Measurements from ENCODE around the gene SPEM2.

Gene SPEM2

GRCh38 chr17:7423679-7424078 is 1.7 kb upstream of the SPEM2 start:
- TF ChIP-seq GATA2 (IDR thresholded peaks at IDR 0.05; ENCODE audit: low read depth, low read length) (no peak), GATA3 (IDR thresholded peaks at IDR 0.05; ENCODE audit: low read depth, low read length) (no peak)

- TF ChIP-seq GATA2 (IDR thresholded peaks at IDR 0.05; ENCODE audit: low read depth, low read length): no peak
- TF ChIP-seq GATA3 (IDR thresholded peaks at IDR 0.05; ENCODE audit: low read depth, low read length): no peak
Observed at GRCh38 chr17:7425756-7426155, 340 bp downstream of the SPEM2 start.

- TF ChIP-seq GATA2 (IDR thresholded peaks at IDR 0.05; ENCODE audit: low read depth, low read length) (no peak), GATA3 (IDR thresholded peaks at IDR 0.05; ENCODE audit: low read depth, low read length) (no peak)
Observed at GRCh38 chr17:7426203-7426863, 917 bp downstream of the SPEM2 start.

DNA sequence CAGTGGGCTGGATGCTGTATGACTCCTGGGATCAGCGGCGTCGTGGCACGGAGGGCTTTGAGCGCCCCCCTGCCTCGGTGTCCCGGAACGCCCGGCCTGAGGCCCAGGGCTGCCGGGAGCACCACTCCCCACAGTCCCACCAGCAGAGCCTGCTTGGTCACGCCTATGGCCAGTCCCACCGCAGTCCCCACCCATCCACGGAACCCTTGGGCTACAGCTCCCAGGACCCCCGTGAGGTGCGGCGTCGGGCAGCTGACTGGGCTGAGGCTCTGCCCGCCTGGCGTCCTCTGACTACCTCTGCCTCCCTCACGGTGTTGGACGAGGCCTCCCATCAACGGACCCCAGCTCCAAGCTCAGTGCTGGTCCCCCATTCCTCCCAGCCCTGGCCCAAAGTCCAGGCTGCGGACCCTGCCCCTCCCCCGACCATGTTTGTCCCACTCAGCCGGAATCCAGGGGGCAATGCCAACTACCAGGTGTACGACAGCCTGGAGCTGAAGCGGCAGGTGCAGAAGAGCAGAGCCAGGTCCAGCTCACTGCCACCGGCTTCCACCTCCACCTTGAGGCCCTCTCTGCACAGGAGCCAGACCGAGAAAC is 1.6 kb downstream of the SPEM2 start:
- TF ChIP-seq GATA3 (IDR thresholded peaks at IDR 0.05; ENCODE audit: low read depth, low read length) (no peak), GATA2 (IDR thresholded peaks at IDR 0.05; ENCODE audit: low read depth, low read length) (no peak)

- no peak for TF ChIP-seq GATA3 (IDR thresholded peaks at IDR 0.05; ENCODE audit: low read depth, low read length)
- TF ChIP-seq GATA2 (IDR thresholded peaks at IDR 0.05; ENCODE audit: low read depth, low read length): no peak
Observed at GRCh38 chr17:7427549-7427948, 2.1 kb downstream of the SPEM2 start.

GRCh38 chr17:7428557-7428956 is 3.1 kb downstream of the SPEM2 start, which contains the start of gene SPEM3:
Gene SPEM3 (plus strand): TSS chr17:7428857. CDS start chr17:7428903, 46 bp downstream.
- TF ChIP-seq GATA3 (IDR thresholded peaks at IDR 0.05; ENCODE audit: low read depth, low read length) (no peak), GATA2 (IDR thresholded peaks at IDR 0.05; ENCODE audit: low read depth, low read length) (no peak)

DNA sequence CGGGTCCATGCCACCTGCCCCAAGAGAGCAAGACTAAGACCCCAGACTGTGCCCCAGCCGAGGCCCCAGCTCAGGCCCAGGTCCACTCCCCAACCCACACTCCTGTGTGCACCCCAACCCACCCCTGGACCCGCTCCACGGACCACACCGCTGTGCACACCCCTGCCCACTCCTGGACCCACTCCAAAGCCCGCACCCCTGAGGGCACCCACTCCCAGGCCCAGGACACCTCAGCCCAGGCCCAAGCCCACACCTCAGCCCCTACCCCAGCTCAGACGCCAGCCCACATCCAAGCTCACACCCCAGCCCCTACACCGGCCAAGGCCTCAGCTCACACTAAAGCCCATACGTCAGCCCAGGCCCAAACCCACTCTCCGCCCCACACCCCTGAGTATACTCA is 4.3 kb downstream of the SPEM2 start:
- TF ChIP-seq GATA3 (IDR thresholded peaks at IDR 0.05; ENCODE audit: low read depth, low read length) (no peak), GATA2 (IDR thresholded peaks at IDR 0.05; ENCODE audit: low read depth, low read length) (no peak)

GRCh38 chr17:7431231-7431630 is 5.8 kb downstream of the SPEM2 start:
- no peak for TF ChIP-seq GATA2 (IDR thresholded peaks at IDR 0.05; ENCODE audit: low read depth, low read length)
- no peak for TF ChIP-seq GATA3 (IDR thresholded peaks at IDR 0.05; ENCODE audit: low read depth, low read length)

DNA sequence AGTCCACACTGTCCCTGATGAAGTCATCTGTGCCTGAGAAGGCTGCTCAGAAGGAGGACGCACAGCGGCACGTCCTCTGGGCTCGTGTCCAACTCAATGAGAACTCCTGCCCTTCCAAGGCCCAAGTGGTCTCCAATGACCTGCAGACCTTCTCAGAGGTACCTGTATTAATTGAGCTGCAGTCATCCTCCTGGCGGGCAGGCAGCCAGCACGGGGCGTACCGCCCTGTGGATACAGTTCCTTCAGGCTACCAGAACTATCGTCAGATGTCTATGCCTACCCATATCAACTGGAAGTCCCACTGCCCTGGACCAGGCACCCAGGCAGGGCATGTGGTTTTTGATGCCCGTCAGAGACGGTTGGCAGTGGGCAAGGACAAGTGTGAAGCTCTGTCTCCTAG is 6.9 kb downstream of the SPEM2 start:
- TF ChIP-seq GATA3 (IDR thresholded peaks at IDR 0.05; ENCODE audit: low read depth, low read length): no peak
- no peak for TF ChIP-seq GATA2 (IDR thresholded peaks at IDR 0.05; ENCODE audit: low read depth, low read length)

GRCh38 chr17:7435676-7436555 is 10.5 kb downstream of the SPEM2 start:
- no peak for TF ChIP-seq GATA2 (IDR thresholded peaks at IDR 0.05; ENCODE audit: low read depth, low read length)
- TF ChIP-seq GATA3 (IDR thresholded peaks at IDR 0.05; ENCODE audit: low read depth, low read length): no peak

- no peak for TF ChIP-seq GATA2 (IDR thresholded peaks at IDR 0.05; ENCODE audit: low read depth, low read length)
Observed at GRCh38 chr17:7436556-7437368, 11.3 kb downstream of the SPEM2 start.

GRCh38 chr17:7437369-7437863 is 12.0 kb downstream of the SPEM2 start:
- TF ChIP-seq GATA3 (IDR thresholded peaks at IDR 0.05; ENCODE audit: low read depth, low read length) (no peak), GATA2 (IDR thresholded peaks at IDR 0.05; ENCODE audit: low read depth, low read length) (no peak)

DNA sequence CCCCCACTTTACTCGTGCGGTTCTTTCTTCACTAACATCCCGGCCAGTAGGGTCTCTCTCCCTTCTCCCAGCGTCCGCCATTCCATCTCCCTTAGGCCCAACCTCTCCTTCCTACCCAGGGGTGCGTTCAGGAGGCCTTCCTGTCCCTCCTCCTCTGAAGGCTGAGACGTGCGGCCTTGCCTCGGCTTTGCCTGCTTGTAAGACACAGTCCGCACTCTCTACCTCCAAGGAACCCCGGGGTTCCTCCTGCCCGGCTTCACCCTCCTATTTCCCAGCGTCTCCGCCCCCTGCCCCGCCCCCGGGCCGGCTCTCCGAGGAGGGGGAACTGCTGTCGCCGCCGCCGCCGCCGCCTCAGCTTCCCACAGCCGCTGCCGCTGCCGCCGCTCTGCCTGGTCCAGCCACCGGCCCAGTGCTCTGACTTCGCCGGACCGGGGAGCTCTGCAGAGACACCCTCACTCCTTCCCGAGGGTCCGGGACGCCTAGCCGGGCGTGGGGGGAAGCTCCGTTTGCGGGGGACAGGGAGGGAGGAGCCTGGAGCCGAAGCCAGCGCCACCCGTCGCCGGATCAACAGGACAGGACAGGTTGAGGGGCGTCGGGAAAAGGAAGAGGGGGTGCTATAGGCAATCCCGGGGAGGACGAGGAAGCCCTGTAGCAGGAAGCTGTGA is 12.7 kb downstream of the SPEM2 start:
- no peak for TF ChIP-seq GATA3 (IDR thresholded peaks at IDR 0.05; ENCODE audit: low read depth, low read length)
- no peak for TF ChIP-seq GATA2 (IDR thresholded peaks at IDR 0.05; ENCODE audit: low read depth, low read length)
